ENCODE data around the gene INHBE.
"Not testable (repeated sequence)": the region's sequence is repeated elsewhere in the genome, so short reads cannot be mapped to it uniquely, and the experiment has no call there.

INHBE gene

GRCh38 chr12:57487597-57488401 lies 32.7 kb downstream of the INHBE start, which contains the start of gene MARS1:
Gene MARS1 (plus strand): TSS chr12:57488068. CDS start chr12:57488091, 23 bp downstream.
- Histone ChIP-seq H3K36me3 (ENCODE audit: control insufficient read depth, insufficient read depth, low read length) (peaks cover 38% of the 10 kb centered on the region), H3K4me1 (ENCODE audit: control insufficient read depth, insufficient read depth, low read length, poor library complexity, severe bottlenecking) (peaks cover 11% of the 10 kb centered on the region), H3K27ac (ENCODE audit: low read depth, low read length, severe bottlenecking) (peak within 1 kb of the TSS; percentile 92), H3K9me3 (ENCODE audit: control insufficient read depth, low read length) (no peaks in the 10 kb centered on the region), H3K4me3 (ENCODE audit: extremely low read depth, insufficient read depth, low read length, poor library complexity, severe bottlenecking) (peak within 1 kb of the TSS; percentile 96)
- 14 to 15% methylated on average over 38 to 46 of the region's 47 CpGs for WGBS, 2 experiments (ENCODE audit: insufficient coverage in 2 of 2)

GRCh38 chr12:57488402-57489156 lies 33.5 kb downstream of the INHBE start:
- H3K36me3 ChIP-seq (ENCODE audit: control insufficient read depth, insufficient read depth, low read length): peaks cover 41% of the 10 kb centered on the region
- 4 to 24% methylated on average over 5 to 7 of the region's 11 CpGs for WGBS, 2 experiments (ENCODE audit: insufficient coverage in 2 of 2)
- peaks cover 5% of the 10 kb centered on the region for H3K4me1 ChIP-seq (ENCODE audit: control insufficient read depth, insufficient read depth, low read length, poor library complexity, severe bottlenecking)

GRCh38 chr12:57489157-57489641 lies 34.1 kb downstream of the INHBE start:
- WGBS, 2 experiments (ENCODE audit: insufficient coverage in 2 of 2): 83 to 89% methylated on average over 1 to 4 of the region's 5 CpGs
- Histone ChIP-seq H3K36me3 (ENCODE audit: control insufficient read depth, insufficient read depth, low read length) (peaks cover 45% of the 10 kb centered on the region), H3K9me3 (ENCODE audit: control insufficient read depth, low read length) (no peaks in the 10 kb centered on the region), H3K27ac (ENCODE audit: low read depth, low read length, severe bottlenecking) (no peak overlapping the region), H3K4me3 (ENCODE audit: extremely low read depth, insufficient read depth, low read length, poor library complexity, severe bottlenecking) (peak overlapping the region; percentile 96), H3K4me1 (ENCODE audit: control insufficient read depth, insufficient read depth, low read length, poor library complexity, severe bottlenecking) (peaks cover 5% of the 10 kb centered on the region)

More at GRCh38 chr12:57488402-57489156, 33.5 kb downstream of the INHBE start:
- H3K4me3 ChIP-seq (ENCODE audit: extremely low read depth, insufficient read depth, low read length, poor library complexity, severe bottlenecking): peak overlapping the region; percentile 96
- no peaks in the 10 kb centered on the region for H3K9me3 ChIP-seq (ENCODE audit: control insufficient read depth, low read length)
- peak overlapping the region; percentile 92 for H3K27ac ChIP-seq (ENCODE audit: low read depth, low read length, severe bottlenecking)

GRCh38 chr12:57490126-57490525 lies 35.0 kb downstream of the INHBE start:
- H3K36me3 ChIP-seq (ENCODE audit: control insufficient read depth, insufficient read depth, low read length): peaks cover 49% of the 10 kb centered on the region
- H3K27ac ChIP-seq (ENCODE audit: low read depth, low read length, severe bottlenecking): no peak overlapping the region
- no peak overlapping the region for H3K4me3 ChIP-seq (ENCODE audit: extremely low read depth, insufficient read depth, low read length, poor library complexity, severe bottlenecking)
- H3K9me3 ChIP-seq (ENCODE audit: control insufficient read depth, low read length): no peaks in the 10 kb centered on the region
- peaks cover 5% of the 10 kb centered on the region for H3K4me1 ChIP-seq (ENCODE audit: control insufficient read depth, insufficient read depth, low read length, poor library complexity, severe bottlenecking)
- 89 to 95% methylated on average over 3 of the region's 4 CpGs for WGBS, 2 experiments (ENCODE audit: insufficient coverage in 2 of 2)

GRCh38 chr12:57491393-57492280 lies 36.5 kb downstream of the INHBE start:
- Histone ChIP-seq H3K4me3 (ENCODE audit: extremely low read depth, insufficient read depth, low read length, poor library complexity, severe bottlenecking) (no peak overlapping the region), H3K9me3 (ENCODE audit: control insufficient read depth, low read length) (no peaks in the 10 kb centered on the region), H3K27ac (ENCODE audit: low read depth, low read length, severe bottlenecking) (no peak overlapping the region), H3K36me3 (ENCODE audit: control insufficient read depth, insufficient read depth, low read length) (peaks cover 60% of the 10 kb centered on the region), H3K4me1 (ENCODE audit: control insufficient read depth, insufficient read depth, low read length, poor library complexity, severe bottlenecking) (peaks cover 5% of the 10 kb centered on the region)
- 93 to 95% methylated on average over 5 to 12 of the region's 15 CpGs for WGBS, 2 experiments (ENCODE audit: insufficient coverage in 2 of 2)

GRCh38 chr12:57495051-57495701 lies 40.1 kb downstream of the INHBE start:
- H3K9me3 ChIP-seq (ENCODE audit: control insufficient read depth, low read length); H3K27ac ChIP-seq (ENCODE audit: low read depth, low read length, severe bottlenecking); H3K4me1 ChIP-seq (ENCODE audit: control insufficient read depth, insufficient read depth, low read length, poor library complexity, severe bottlenecking); H3K4me3 ChIP-seq (ENCODE audit: extremely low read depth, insufficient read depth, low read length, poor library complexity, severe bottlenecking): not testable (repeated sequence)
- peaks cover 76% of the 10 kb centered on the region for H3K36me3 ChIP-seq (ENCODE audit: control insufficient read depth, insufficient read depth, low read length)
- 90% methylated on average over 17 to 27 of the region's 48 CpGs for WGBS, 2 experiments (ENCODE audit: insufficient coverage in 2 of 2)

- H3K4me3 ChIP-seq (ENCODE audit: extremely low read depth, insufficient read depth, low read length, poor library complexity, severe bottlenecking): no peak overlapping the region
- no peaks in the 10 kb centered on the region for H3K9me3 ChIP-seq (ENCODE audit: control insufficient read depth, low read length)
- H3K27ac ChIP-seq (ENCODE audit: low read depth, low read length, severe bottlenecking): no peak overlapping the region
- H3K4me1 ChIP-seq (ENCODE audit: control insufficient read depth, insufficient read depth, low read length, poor library complexity, severe bottlenecking): no peaks in the 10 kb centered on the region
- peaks cover 76% of the 10 kb centered on the region for H3K36me3 ChIP-seq (ENCODE audit: control insufficient read depth, insufficient read depth, low read length)
These were observed 41.7 kb downstream of the INHBE start for GRCh38 chr12:57496822-57497221.

- Histone ChIP-seq H3K27ac (ENCODE audit: low read depth, low read length, severe bottlenecking) (no peak overlapping the region), H3K4me3 (ENCODE audit: extremely low read depth, insufficient read depth, low read length, poor library complexity, severe bottlenecking) (no peak overlapping the region), H3K36me3 (ENCODE audit: control insufficient read depth, insufficient read depth, low read length) (peaks cover 79% of the 10 kb centered on the region), H3K9me3 (ENCODE audit: control insufficient read depth, low read length) (no peaks in the 10 kb centered on the region), H3K4me1 (ENCODE audit: control insufficient read depth, insufficient read depth, low read length, poor library complexity, severe bottlenecking) (no peaks in the 10 kb centered on the region)
- WGBS, 2 experiments (ENCODE audit: insufficient coverage in 2 of 2): 96 to 97% methylated on average over 12 of the region's 12 CpGs
These were observed 42.4 kb downstream of the INHBE start for GRCh38 chr12:57497223-57498131.

- 93 to 100% methylated on average over 3 to 6 of the region's 9 CpGs for WGBS, 2 experiments (ENCODE audit: insufficient coverage in 2 of 2)
- H3K9me3 ChIP-seq (ENCODE audit: control insufficient read depth, low read length): no peaks in the 10 kb centered on the region
- H3K27ac ChIP-seq (ENCODE audit: low read depth, low read length, severe bottlenecking): no peak overlapping the region
- no peak overlapping the region for H3K4me3 ChIP-seq (ENCODE audit: extremely low read depth, insufficient read depth, low read length, poor library complexity, severe bottlenecking)
- H3K36me3 ChIP-seq (ENCODE audit: control insufficient read depth, insufficient read depth, low read length): peaks cover 79% of the 10 kb centered on the region
- H3K4me1 ChIP-seq (ENCODE audit: control insufficient read depth, insufficient read depth, low read length, poor library complexity, severe bottlenecking): no peaks in the 10 kb centered on the region
These were observed 43.0 kb downstream of the INHBE start for GRCh38 chr12:57498132-57498502.

All from mesodermal cell (in vitro differentiated cells).